HG02798 (cell line): Measurements from ENCODE around the gene SULT2B1.
"Not testable (repeated sequence)": the region's sequence is repeated elsewhere in the genome, so short reads cannot be mapped to it uniquely, and the experiment has no call there.

Experiments
- ATAC-seq: cut with Tn5 transposase; IDR thresholded peaks from one replicate; pipeline ENCODE4 v1.9.1; 2021; ENCODE audit warnings: mild to moderate bottlenecking; ENCODE audit not compliant: unreplicated experiment, poor library complexity

SULT2B1 gene

GRCh38 chr19:48556163-48556562 lies 4.2 kb downstream of the SULT2B1 start:
- no peak for ATAC-seq

DNA sequence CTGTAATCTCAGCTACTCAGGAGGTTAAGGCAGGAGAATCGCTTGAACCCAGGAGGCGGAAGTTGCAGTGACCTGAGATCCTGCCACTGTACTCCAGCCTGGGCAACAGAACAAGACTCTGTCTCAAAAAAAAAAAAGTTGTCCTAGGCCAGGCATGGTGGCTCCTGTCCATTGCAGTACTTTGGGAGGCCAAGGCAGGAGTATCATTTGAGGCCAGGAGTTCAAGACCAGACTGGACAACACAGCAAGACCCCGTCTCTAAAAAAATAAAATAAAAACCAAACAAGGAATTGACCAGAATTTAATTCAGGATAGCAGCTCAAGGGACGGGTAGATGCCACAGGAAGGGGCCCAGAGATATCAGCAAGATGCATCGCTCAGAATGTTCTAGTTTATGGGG lies 4.9 kb downstream of the SULT2B1 start:
- ATAC-seq = no peak

GRCh38 chr19:48558018-48558684 lies 6.2 kb downstream of the SULT2B1 start:
- ATAC-seq = no peak

DNA sequence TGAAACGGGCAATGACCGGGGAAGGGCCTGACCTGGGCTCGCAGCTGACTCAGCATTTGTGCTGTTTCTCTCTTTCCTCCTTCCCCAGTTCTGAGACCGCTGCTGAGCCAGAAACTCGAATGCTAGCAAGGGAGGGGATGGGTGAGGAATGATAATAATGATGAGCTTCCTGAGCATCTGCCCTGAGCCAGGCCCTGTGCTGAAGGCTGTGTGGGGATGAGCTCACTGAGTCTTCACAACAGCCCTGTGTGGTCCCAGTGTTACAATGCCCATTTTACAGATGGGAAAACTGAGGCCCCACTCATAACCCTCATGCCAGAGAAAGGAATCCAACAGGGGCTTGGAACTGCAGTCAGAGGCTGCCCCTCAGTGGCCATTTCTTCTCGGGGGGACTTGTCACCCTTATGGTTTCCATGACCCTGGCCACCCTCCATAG lies 8.1 kb downstream of the SULT2B1 start:
- no peak for ATAC-seq

DNA sequence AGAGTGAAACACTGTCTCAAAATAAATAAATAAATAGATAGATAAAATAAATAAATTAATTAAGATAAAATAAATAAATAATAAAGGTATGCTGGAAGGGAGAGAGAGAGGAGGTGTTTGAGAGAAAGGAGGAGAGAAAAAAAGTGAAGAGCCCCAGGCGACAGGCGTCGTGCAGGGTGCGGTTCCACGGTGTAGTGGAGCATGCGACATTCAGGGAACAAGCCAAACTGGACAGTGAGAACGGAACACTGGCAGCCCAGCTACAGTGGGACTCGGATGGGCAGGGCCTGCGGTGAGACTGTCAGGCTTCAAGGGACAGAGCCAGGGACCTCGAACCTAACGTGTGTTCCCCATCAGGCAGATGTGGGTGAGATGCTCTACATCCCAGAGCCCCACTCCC lies 9.4 kb downstream of the SULT2B1 start:
- ATAC-seq = no peak

DNA sequence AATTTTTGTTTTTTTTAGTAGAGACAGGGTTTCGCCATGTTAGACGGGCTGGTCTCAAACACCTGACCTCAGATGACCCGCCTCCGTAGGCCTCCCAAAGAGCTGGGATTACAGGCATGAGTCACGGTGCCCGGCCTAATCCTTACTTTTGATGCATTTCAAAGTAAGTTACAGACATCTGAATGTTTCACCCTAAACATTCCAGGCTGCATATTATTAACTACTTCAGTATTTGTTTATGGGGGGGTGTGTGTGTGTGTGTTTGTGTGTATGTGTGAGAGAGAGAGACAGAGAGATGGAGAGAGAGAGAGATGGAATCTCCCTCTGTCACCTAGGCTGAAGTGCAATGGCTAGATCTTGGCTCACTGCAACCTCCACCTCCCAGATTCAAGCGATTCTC lies 13.1 kb downstream of the SULT2B1 start:
- ATAC-seq = no peak

DNA sequence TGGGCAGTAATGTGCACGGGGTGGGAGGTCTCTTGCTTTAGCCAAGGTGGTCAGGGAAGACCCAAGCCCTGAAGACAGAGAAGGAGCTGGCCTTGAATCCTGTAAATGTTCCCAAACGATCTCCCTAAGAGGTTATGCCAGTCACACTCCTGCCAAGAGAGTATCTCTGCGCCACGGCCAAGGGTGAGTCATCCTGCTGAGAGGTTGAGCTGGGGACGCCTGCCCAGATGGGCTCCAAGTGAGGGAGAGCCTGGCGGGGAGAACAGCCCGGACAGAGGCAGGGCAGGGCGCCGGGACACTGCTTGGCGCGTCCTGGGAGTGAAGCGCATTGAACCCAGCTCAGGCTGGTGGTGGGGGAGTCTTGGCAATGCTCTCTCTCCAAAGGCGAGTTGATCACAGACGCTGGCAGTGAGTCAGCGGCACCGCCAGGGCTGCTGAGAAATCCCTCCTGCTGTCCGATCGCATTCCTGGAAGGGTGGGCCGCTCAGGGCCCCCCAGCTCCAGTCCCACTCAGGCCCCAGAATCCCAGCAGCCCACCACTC lies 16.4 kb downstream of the SULT2B1 start:
- ATAC-seq = no peak

- no peak for ATAC-seq
These were observed 17.8 kb downstream of the SULT2B1 start for GRCh38 chr19:48569814-48570213.

GRCh38 chr19:48571378-48572162 lies 19.6 kb downstream of the SULT2B1 start:
- ATAC-seq = no peak

GRCh38 chr19:48573163-48573505 lies 21.2 kb downstream of the SULT2B1 start:
- no peak for ATAC-seq

GRCh38 chr19:48575931-48576622 lies 24.1 kb downstream of the SULT2B1 start:
- no peak for ATAC-seq

DNA sequence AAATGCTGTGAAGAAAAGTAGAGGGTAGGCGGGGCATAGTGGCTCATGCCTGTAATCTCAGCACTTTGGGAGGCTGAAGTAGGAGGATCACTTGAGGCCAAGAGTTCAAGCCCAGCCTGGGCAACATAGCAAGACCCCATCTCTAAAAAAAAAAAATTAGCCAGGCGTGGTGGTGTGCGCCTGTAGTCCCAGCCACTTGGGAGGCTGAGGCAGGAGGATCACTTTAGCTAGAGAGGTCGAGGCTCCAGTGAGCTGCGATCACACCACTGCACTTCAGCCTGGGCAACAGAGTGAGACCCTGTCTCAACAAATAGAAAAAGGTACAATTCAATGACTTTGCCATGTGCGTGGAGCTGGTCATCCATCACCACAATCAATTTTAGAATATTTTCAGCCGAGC lies 25.9 kb downstream of the SULT2B1 start:
- not testable (repeated sequence) for ATAC-seq

DNA sequence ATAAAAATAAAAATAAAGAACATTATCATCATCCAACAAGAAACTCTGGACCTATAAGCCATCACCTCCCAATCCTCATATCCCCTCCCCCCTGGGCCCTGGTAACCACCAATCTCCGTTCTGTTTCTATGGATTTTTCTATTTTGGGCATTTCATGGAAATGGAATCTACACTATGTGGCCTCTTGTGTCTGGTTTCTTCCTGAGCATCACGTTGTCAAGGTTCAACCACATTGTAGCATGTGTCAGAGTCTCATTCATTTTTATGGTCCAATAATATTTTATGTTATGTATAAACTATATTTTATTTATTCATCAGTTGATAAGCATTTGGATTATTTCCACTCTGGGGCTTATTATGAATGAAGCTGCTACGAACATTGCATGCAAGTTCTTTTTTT lies 26.9 kb downstream of the SULT2B1 start:
- ATAC-seq = no peak

DNA sequence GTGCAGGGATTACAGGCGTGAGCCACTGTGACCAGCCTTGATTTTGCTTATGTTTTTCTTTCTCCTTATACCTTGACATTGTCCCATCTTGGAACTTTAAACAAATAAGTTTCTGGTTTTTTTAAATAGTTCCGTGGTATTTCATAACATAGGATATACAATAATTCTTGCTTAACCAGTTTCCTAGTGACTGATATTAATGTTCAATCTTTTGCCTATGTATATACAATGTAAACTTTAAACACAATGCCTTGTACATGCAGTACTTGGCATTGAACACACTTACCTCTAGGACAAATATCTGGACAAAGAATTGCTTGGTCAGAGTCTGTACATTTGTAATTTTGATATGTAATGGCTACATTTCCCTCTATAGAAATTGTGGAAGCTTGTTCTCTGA lies 30.2 kb downstream of the SULT2B1 start:
- ATAC-seq = no peak

DNA sequence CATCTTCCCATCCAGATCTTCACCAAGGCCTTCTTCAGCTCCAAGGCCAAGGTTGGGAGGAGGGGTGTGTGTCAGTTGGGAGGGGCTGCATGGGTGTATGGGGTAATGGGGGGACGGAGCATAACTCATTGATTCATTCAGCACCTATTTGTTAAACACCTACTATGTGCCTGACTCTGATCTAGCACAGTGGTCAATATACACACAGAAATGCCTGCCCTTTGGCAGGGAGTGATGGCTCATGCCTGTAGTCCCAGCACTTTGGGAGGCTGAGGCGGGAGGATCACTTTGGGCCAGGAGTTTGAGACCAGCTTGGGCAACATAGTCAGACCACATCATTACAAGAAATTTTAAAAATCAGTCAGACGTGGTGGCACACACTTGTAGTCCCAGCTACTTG lies 35.4 kb downstream of the SULT2B1 start:
- no peak for ATAC-seq

DNA sequence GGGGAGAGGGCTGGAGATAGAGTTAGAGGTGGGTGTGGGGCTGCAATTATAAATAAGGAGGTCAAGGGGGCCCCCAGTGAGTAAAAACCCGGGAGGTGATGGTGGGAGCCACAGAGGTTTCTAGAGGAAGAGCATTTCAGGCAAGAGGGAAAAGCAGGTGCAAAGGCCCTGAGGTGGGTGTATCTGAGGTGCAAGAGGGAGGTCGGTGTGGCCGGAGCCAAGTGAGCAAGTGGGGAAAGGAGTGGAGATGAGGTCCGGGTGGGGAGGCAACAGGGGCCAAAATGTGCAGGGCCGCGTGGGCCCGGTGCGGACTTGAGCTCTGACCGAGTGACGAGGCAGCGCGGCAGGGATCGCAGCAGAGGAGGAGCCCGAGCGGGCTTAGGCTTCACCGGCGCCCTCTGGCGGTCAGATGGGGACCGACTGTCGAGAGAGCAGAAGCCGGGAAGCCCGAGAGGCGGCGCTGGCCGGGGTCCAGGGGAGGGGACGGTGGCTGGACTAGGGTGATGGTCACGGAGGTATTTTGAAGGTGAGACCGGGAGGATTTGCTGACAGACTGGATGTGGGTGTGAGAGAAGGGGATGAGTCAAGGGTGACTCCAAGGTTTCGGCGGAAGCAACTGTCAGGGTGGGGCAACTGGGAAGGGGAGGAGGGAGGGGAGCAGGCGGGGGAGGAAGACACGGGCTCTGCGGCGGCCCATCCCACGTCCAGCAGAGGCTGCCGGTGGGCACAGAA lies 36.9 kb downstream of the SULT2B1 start:
- ATAC-seq = peak; percentile 60

DNA sequence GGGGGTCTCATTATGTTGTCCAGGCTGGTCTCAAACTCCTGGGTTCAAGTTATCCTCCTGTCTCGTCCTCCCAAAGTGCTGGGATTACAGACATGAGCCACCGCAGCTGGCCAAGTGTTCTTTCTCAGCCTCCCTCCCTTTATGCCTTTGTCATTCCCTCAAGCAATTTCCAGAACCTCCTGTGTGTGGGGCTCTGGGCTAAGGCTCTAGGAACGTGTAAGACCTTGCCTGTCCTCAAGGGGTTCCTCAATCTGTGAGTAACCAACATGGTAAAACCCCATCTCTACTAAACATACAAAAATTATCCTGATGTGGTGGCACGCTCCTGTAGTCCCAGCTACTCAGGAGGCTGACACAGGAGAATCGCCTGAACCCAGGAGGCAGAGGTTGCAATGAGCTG lies 39.0 kb downstream of the SULT2B1 start:
- no peak for ATAC-seq

GRCh38 chr19:48595171-48595570 lies 43.2 kb downstream of the SULT2B1 start:
- ATAC-seq = no peak

- no peak for ATAC-seq
These were observed 43.9 kb downstream of the SULT2B1 start for GRCh38 chr19:48595833-48596232.

DNA sequence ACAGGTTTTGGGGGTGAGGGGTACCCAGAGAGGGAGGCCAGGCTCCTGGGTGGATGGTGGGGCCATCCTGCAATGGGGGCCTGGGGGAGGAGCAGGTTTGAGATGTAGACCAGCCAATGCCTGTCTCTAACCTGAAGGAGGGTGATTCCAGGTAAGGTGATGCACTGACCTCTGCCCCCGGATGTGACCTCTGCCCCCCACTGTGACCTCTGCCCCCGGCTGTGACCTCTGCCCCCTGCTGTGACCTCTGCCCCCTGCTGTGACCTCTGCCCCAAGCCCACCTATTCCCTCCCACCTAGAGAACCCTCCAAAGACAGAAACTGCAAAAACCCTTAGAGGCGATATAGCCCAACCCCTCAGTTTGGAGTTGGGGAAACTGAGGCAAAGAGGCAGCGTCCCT lies 44.3 kb downstream of the SULT2B1 start:
- ATAC-seq = no peak
